Mononuclear cell (primary cell): ENCODE measurements around the gene ANKS6. TPM values are rescaled to one million over a fixed set of nuclear protein-coding genes. Genes with fewer than 3 reads are reported as not detected.

Experiments used
- H3K27me3 ChIP-seq: 2 replicates; pipeline ENCODE4 v1.6.0; 2011; ENCODE audit warnings: low read length, control low read depth; ENCODE audit not compliant: insufficient read depth
- H3K4me1 ChIP-seq: 2 replicates; pipeline ENCODE4 v1.5.1; 2011; ENCODE audit warnings: mild to moderate bottlenecking, low read length, control low read depth; ENCODE audit not compliant: insufficient read depth
- H3K4me3 ChIP-seq: 2 replicates; pipeline ENCODE4 v1.5.1; 2011; ENCODE audit warnings: mild to moderate bottlenecking, low read length, moderate library complexity
- H3K9me3 ChIP-seq: 2 replicates; pipeline ENCODE4 v1.5.1; 2011; ENCODE audit warnings: low read depth, mild to moderate bottlenecking, control low read depth, low read length
- total RNA-seq: library from RNA; depleted of rRNA; stranded (reverse); fragments of >200 nt; gene quantifications from one replicate; pipeline ENCODE4 v1.2.3, GENCODE V29; 2012

ANKS6 gene
- total RNA-seq, 1 donor, result 5.9 TPM

- Histone ChIP-seq H3K4me3 (no peak overlapping the region), H3K27me3 (no peaks in the 10 kb centered on the region)
These were observed 45.8 kb downstream of the ANKS6 start for GRCh38 chr9:98750364-98751060.

GRCh38 chr9:98747476-98747875 lies 48.9 kb downstream of the ANKS6 start:
- H3K27me3 ChIP-seq, result no peaks in the 10 kb centered on the region
- no peaks in the 10 kb centered on the region for H3K9me3 ChIP-seq
- H3K4me1 ChIP-seq, result peaks cover 22% of the 10 kb centered on the region
- H3K4me3 ChIP-seq, result no peak overlapping the region

More at GRCh38 chr9:98750364-98751060, 45.8 kb downstream of the ANKS6 start:
- Histone ChIP-seq H3K9me3 (no peaks in the 10 kb centered on the region), H3K4me1 (peaks cover 22% of the 10 kb centered on the region)

- Histone ChIP-seq H3K4me3 (no peak overlapping the region), H3K9me3 (no peaks in the 10 kb centered on the region), H3K27me3 (no peaks in the 10 kb centered on the region), H3K4me1 (peaks cover 10% of the 10 kb centered on the region)
These were observed 50.9 kb downstream of the ANKS6 start for GRCh38 chr9:98745470-98745869.

- Histone ChIP-seq H3K4me3 (no peak overlapping the region), H3K27me3 (no peaks in the 10 kb centered on the region), H3K4me1 (no peaks in the 10 kb centered on the region), H3K9me3 (no peaks in the 10 kb centered on the region)
These were observed 52.3 kb downstream of the ANKS6 start for GRCh38 chr9:98743818-98744611.

- Histone ChIP-seq H3K9me3 (no peaks in the 10 kb centered on the region), H3K4me3 (no peak overlapping the region), H3K27me3 (no peaks in the 10 kb centered on the region), H3K4me1 (no peaks in the 10 kb centered on the region)
These were observed 53.0 kb downstream of the ANKS6 start for GRCh38 chr9:98743329-98743728.

GRCh38 chr9:98742325-98743280 lies 53.8 kb downstream of the ANKS6 start:
- no peaks in the 10 kb centered on the region for H3K9me3 ChIP-seq
- no peak overlapping the region for H3K4me3 ChIP-seq
- H3K4me1 ChIP-seq, result no peaks in the 10 kb centered on the region
- H3K27me3 ChIP-seq, result no peaks in the 10 kb centered on the region

GRCh38 chr9:98740226-98740881 lies 56.0 kb downstream of the ANKS6 start:
- Histone ChIP-seq H3K4me1 (no peaks in the 10 kb centered on the region), H3K27me3 (no peaks in the 10 kb centered on the region), H3K9me3 (no peaks in the 10 kb centered on the region), H3K4me3 (no peak overlapping the region)

- no peak overlapping the region for H3K4me3 ChIP-seq
- no peaks in the 10 kb centered on the region for H3K27me3 ChIP-seq
- H3K9me3 ChIP-seq, result no peaks in the 10 kb centered on the region
- no peaks in the 10 kb centered on the region for H3K4me1 ChIP-seq
These were observed 57.6 kb downstream of the ANKS6 start for GRCh38 chr9:98738741-98739140.

- Histone ChIP-seq H3K9me3 (no peaks in the 10 kb centered on the region), H3K4me1 (no peaks in the 10 kb centered on the region), H3K27me3 (no peaks in the 10 kb centered on the region), H3K4me3 (no peak overlapping the region)
These were observed 60.1 kb downstream of the ANKS6 start for GRCh38 chr9:98736226-98736625.

GRCh38 chr9:98732801-98733200 lies 63.6 kb downstream of the ANKS6 start:
- no peaks in the 10 kb centered on the region for H3K4me1 ChIP-seq
- H3K27me3 ChIP-seq, result no peaks in the 10 kb centered on the region
- H3K9me3 ChIP-seq, result no peaks in the 10 kb centered on the region
- no peak overlapping the region for H3K4me3 ChIP-seq

GRCh38 chr9:98732091-98732490 lies 64.3 kb downstream of the ANKS6 start:
- H3K4me3 ChIP-seq, result no peak overlapping the region
- H3K4me1 ChIP-seq, result no peaks in the 10 kb centered on the region
- no peaks in the 10 kb centered on the region for H3K9me3 ChIP-seq
- H3K27me3 ChIP-seq, result no peaks in the 10 kb centered on the region

- Histone ChIP-seq H3K4me1 (peaks cover 9% of the 10 kb centered on the region), H3K4me3 (no peak overlapping the region), H3K9me3 (no peaks in the 10 kb centered on the region), H3K27me3 (no peaks in the 10 kb centered on the region)
These were observed 65.5 kb downstream of the ANKS6 start for GRCh38 chr9:98730871-98731270.

- H3K4me3 ChIP-seq, result no peak overlapping the region
- peaks cover 6% of the 10 kb centered on the region for H3K27me3 ChIP-seq
- no peaks in the 10 kb centered on the region for H3K9me3 ChIP-seq
- H3K4me1 ChIP-seq, result peaks cover 9% of the 10 kb centered on the region
These were observed 67.9 kb downstream of the ANKS6 start for GRCh38 chr9:98728500-98728899.

GRCh38 chr9:98727428-98727827 lies 68.9 kb downstream of the ANKS6 start:
- H3K27me3 ChIP-seq, result peaks cover 6% of the 10 kb centered on the region
- no peaks in the 10 kb centered on the region for H3K9me3 ChIP-seq
- no peak overlapping the region for H3K4me3 ChIP-seq
- H3K4me1 ChIP-seq, result peaks cover 9% of the 10 kb centered on the region
